ENCODE measurements around the gene OPRPN.

GRCh38 chr4:70442474-70442873 lies 44.7 kb downstream of the OPRPN start:
- no peak for TF ChIP-seq CTCF (IDR thresholded peaks at IDR 0.05; ENCODE audit: extremely low read depth in 1 of 2, insufficient read depth in 1 of 2, low read depth in 1 of 2, low read length in 2 of 2)
- TF ChIP-seq POLR2AphosphoS5 (IDR thresholded peaks at IDR 0.05; ENCODE audit: insufficient read depth, low read depth, low read length): no peak
